Measurements from ENCODE around the gene OLFM2.

DNA sequence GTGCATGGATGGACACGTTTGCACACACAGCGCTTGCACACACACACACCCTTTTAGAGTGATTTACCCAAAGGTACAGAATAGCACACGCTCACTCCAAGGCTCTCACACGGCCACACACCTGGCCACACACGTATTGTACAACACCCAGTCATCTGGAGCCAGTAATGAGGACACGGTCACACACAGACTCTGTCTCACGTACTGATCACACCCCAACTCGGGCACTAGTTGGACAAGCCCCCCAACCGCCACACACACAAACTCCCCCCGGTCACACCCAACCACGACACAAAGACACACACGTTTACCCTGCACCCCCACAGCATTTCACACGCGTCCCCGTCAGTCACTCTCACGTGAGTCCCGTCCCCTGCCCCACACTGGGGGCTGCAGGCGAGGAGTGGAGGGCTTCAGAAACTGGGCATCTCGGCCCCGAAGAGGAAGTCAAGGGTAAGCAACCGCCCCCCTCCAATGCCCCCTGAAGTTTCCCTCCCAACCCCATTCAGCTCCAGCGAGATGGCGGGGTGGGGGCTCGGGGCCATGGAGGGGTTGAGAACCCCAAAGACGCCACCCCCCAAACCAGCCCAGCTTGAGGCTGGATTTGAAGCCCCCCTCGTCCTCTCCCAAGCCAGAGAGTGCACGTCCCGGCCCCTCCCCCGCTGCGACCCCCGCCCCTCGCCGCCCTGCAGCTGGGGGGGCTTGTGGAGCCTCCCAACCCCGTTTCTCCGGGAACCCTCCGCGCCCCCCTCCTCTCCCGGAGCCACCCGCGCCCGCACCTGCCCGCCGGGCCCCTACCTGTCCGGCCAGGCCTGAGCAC, 599 bp downstream of the OLFM2 start:
- TF ChIP-seq, protein P1, sequence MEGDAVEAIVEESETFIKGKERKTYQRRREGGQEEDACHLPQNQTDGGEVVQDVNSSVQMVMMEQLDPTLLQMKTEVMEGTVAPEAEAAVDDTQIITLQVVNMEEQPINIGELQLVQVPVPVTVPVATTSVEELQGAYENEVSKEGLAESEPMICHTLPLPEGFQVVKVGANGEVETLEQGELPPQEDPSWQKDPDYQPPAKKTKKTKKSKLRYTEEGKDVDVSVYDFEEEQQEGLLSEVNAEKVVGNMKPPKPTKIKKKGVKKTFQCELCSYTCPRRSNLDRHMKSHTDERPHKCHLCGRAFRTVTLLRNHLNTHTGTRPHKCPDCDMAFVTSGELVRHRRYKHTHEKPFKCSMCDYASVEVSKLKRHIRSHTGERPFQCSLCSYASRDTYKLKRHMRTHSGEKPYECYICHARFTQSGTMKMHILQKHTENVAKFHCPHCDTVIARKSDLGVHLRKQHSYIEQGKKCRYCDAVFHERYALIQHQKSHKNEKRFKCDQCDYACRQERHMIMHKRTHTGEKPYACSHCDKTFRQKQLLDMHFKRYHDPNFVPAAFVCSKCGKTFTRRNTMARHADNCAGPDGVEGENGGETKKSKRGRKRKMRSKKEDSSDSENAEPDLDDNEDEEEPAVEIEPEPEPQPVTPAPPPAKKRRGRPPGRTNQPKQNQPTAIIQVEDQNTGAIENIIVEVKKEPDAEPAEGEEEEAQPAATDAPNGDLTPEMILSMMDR (IDR thresholded peaks at IDR 0.05; ENCODE audit: poor library complexity, severe bottlenecking): no peak
- peak; percentile 47 for TF ChIP-seq POLR2AphosphoS5 (IDR thresholded peaks at IDR 0.05)
- no peak for TF ChIP-seq EZH2 (IDR thresholded peaks at IDR 0.05; ENCODE audit: borderline replicate concordance, insufficient read depth, low read length, poor library complexity, severe bottlenecking)
- peak; percentile 59 for TF ChIP-seq TAF1 (IDR thresholded peaks at IDR 0.05; ENCODE audit: low read depth)
- TF ChIP-seq MXI1 (conservative IDR thresholded peaks at IDR 0.05; ENCODE audit: poor library complexity, severe bottlenecking): peak; percentile 87
- no peak for TF ChIP-seq RAD21 (conservative IDR thresholded peaks at IDR 0.05)
- TF ChIP-seq, protein P2, sequence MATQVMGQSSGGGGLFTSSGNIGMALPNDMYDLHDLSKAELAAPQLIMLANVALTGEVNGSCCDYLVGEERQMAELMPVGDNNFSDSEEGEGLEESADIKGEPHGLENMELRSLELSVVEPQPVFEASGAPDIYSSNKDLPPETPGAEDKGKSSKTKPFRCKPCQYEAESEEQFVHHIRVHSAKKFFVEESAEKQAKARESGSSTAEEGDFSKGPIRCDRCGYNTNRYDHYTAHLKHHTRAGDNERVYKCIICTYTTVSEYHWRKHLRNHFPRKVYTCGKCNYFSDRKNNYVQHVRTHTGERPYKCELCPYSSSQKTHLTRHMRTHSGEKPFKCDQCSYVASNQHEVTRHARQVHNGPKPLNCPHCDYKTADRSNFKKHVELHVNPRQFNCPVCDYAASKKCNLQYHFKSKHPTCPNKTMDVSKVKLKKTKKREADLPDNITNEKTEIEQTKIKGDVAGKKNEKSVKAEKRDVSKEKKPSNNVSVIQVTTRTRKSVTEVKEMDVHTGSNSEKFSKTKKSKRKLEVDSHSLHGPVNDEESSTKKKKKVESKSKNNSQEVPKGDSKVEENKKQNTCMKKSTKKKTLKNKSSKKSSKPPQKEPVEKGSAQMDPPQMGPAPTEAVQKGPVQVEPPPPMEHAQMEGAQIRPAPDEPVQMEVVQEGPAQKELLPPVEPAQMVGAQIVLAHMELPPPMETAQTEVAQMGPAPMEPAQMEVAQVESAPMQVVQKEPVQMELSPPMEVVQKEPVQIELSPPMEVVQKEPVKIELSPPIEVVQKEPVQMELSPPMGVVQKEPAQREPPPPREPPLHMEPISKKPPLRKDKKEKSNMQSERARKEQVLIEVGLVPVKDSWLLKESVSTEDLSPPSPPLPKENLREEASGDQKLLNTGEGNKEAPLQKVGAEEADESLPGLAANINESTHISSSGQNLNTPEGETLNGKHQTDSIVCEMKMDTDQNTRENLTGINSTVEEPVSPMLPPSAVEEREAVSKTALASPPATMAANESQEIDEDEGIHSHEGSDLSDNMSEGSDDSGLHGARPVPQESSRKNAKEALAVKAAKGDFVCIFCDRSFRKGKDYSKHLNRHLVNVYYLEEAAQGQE (IDR thresholded peaks at IDR 0.05; ENCODE audit: borderline replicate concordance): peak; percentile 41
- peak; percentile 19 for TF ChIP-seq EP300 (conservative IDR thresholded peaks at IDR 0.05; ENCODE audit: poor library complexity, severe bottlenecking)
- no peak for TF ChIP-seq SMC3 (conservative IDR thresholded peaks at IDR 0.05; ENCODE audit: poor library complexity)
